Measurements from ENCODE around the gene DOCK6.

DOCK6 gene

GRCh38 chr19:11268783-11269267 is 6.5 kb upstream of the DOCK6 start:
- H3K9ac ChIP-seq (ENCODE audit: low read length) = no peak overlapping the region
- no CpG with 5 or more reads among the region's 10 CpGs for WGBS (ENCODE audit: extremely low coverage, insufficient coverage, low lambda C conversion rate)

GRCh38 chr19:11267316-11268085 is 5.2 kb upstream of the DOCK6 start:
- Histone ChIP-seq H3K4me2 (ENCODE audit: low read length) (no peak overlapping the region), H3K27me3 (ENCODE audit: insufficient read depth, low read length, poor library complexity) (no peaks in the 10 kb centered on the region), H2BK5ac (ENCODE audit: low read length) (no peak overlapping the region), H3K27ac (ENCODE audit: low read depth, low read length) (no peak overlapping the region), H2BK15ac (replicated peaks; ENCODE audit: low read depth) (no peak overlapping the region), H3K4me3 (ENCODE audit: low read length) (no peak overlapping the region), H4K8ac (ENCODE audit: low read depth, low read length) (no peak overlapping the region), H3K18ac (ENCODE audit: low read length) (no peak overlapping the region), H3K79me1 (ENCODE audit: low read length) (no peaks in the 10 kb centered on the region), H3K23ac (ENCODE audit: low read length) (no peak overlapping the region), H3K56ac (ENCODE audit: low read length) (no peak overlapping the region), H3K79me2 (ENCODE audit: control insufficient read depth, insufficient read depth, low read length) (no peaks in the 10 kb centered on the region), H3K4me1 (ENCODE audit: control insufficient read depth, low read depth, low read length) (no peaks in the 10 kb centered on the region), H3K36me3 (ENCODE audit: control insufficient read depth, insufficient read depth, low read length) (no peaks in the 10 kb centered on the region), H3K9ac (ENCODE audit: low read length) (no peak overlapping the region), H2AK5ac (ENCODE audit: low read length) (no peak overlapping the region), H2BK120ac (ENCODE audit: low read depth, low read length) (no peak overlapping the region), H3K4ac (ENCODE audit: low read depth, low read length) (no peak overlapping the region), H4K5ac (ENCODE audit: low read length) (no peak overlapping the region)
- DNase-seq = no peak
- WGBS (ENCODE audit: extremely low coverage, insufficient coverage, low lambda C conversion rate) = no CpG with 5 or more reads among the region's 10 CpGs

More at GRCh38 chr19:11268783-11269267, 6.5 kb upstream of the DOCK6 start:
- H2AK5ac ChIP-seq (ENCODE audit: low read length) = no peak overlapping the region
- no peak overlapping the region for H4K5ac ChIP-seq (ENCODE audit: low read length)
- no peaks in the 10 kb centered on the region for H3K4me1 ChIP-seq (ENCODE audit: control insufficient read depth, low read depth, low read length)
- no peak overlapping the region for H3K27ac ChIP-seq (ENCODE audit: low read depth, low read length)
- no peak overlapping the region for H2BK5ac ChIP-seq (ENCODE audit: low read length)
- DNase-seq = no peak
- H2BK120ac ChIP-seq (ENCODE audit: low read depth, low read length) = no peak overlapping the region
- no peak overlapping the region for H3K4me2 ChIP-seq (ENCODE audit: low read length)
- H3K56ac ChIP-seq (ENCODE audit: low read length) = no peak overlapping the region
- no peaks in the 10 kb centered on the region for H3K27me3 ChIP-seq (ENCODE audit: insufficient read depth, low read length, poor library complexity)
- no peaks in the 10 kb centered on the region for H3K79me1 ChIP-seq (ENCODE audit: low read length)
- no peaks in the 10 kb centered on the region for H3K79me2 ChIP-seq (ENCODE audit: control insufficient read depth, insufficient read depth, low read length)
- H3K18ac ChIP-seq (ENCODE audit: low read length) = no peak overlapping the region
- H3K36me3 ChIP-seq (ENCODE audit: control insufficient read depth, insufficient read depth, low read length) = no peaks in the 10 kb centered on the region
- H3K4ac ChIP-seq (ENCODE audit: low read depth, low read length) = no peak overlapping the region
- H4K8ac ChIP-seq (ENCODE audit: low read depth, low read length) = no peak overlapping the region
- no peak overlapping the region for H3K23ac ChIP-seq (ENCODE audit: low read length)
- H3K4me3 ChIP-seq (ENCODE audit: low read length) = no peak overlapping the region
- H2BK15ac ChIP-seq (replicated peaks; ENCODE audit: low read depth) = no peak overlapping the region

GRCh38 chr19:11265785-11266236 is 3.5 kb upstream of the DOCK6 start:
- Histone ChIP-seq H4K8ac (ENCODE audit: low read depth, low read length) (no peak overlapping the region), H3K27ac (ENCODE audit: low read depth, low read length) (no peak overlapping the region), H2AK5ac (ENCODE audit: low read length) (no peak overlapping the region), H3K27me3 (ENCODE audit: insufficient read depth, low read length, poor library complexity) (no peaks in the 10 kb centered on the region), H3K9ac (ENCODE audit: low read length) (no peak overlapping the region), H3K79me1 (ENCODE audit: low read length) (no peaks in the 10 kb centered on the region), H2BK5ac (ENCODE audit: low read length) (no peak overlapping the region), H2BK120ac (ENCODE audit: low read depth, low read length) (no peak overlapping the region), H4K5ac (ENCODE audit: low read length) (no peak overlapping the region), H3K18ac (ENCODE audit: low read length) (no peak overlapping the region), H2BK15ac (replicated peaks; ENCODE audit: low read depth) (no peak overlapping the region), H3K23ac (ENCODE audit: low read length) (no peak overlapping the region), H3K4me2 (ENCODE audit: low read length) (no peak overlapping the region), H3K56ac (ENCODE audit: low read length) (no peak overlapping the region), H3K4ac (ENCODE audit: low read depth, low read length) (no peak overlapping the region), H3K36me3 (ENCODE audit: control insufficient read depth, insufficient read depth, low read length) (no peaks in the 10 kb centered on the region), H3K79me2 (ENCODE audit: control insufficient read depth, insufficient read depth, low read length) (no peaks in the 10 kb centered on the region), H3K4me1 (ENCODE audit: control insufficient read depth, low read depth, low read length) (no peaks in the 10 kb centered on the region), H3K4me3 (ENCODE audit: low read length) (no peak overlapping the region)
- no CpG with 5 or more reads among the region's 11 CpGs for WGBS (ENCODE audit: extremely low coverage, insufficient coverage, low lambda C conversion rate)
- no peak for DNase-seq

- Histone ChIP-seq H4K8ac (ENCODE audit: low read depth, low read length) (no peak overlapping the region), H3K27ac (ENCODE audit: low read depth, low read length) (no peak overlapping the region)
Measured at GRCh38 chr19:11265177-11265784, 3.0 kb upstream of the DOCK6 start.

GRCh38 chr19:11264452-11265176 is 2.3 kb upstream of the DOCK6 start:
- peak; percentile 77 for DNase-seq
- H4K8ac ChIP-seq (ENCODE audit: low read depth, low read length) = no peak overlapping the region
- H3K4ac ChIP-seq (ENCODE audit: low read depth, low read length) = no peak overlapping the region
- H3K18ac ChIP-seq (ENCODE audit: low read length) = no peak overlapping the region
- H2BK5ac ChIP-seq (ENCODE audit: low read length) = no peak overlapping the region
- H2BK15ac ChIP-seq (replicated peaks; ENCODE audit: low read depth) = no peak overlapping the region
- H3K4me2 ChIP-seq (ENCODE audit: low read length) = no peak overlapping the region
- no peaks in the 10 kb centered on the region for H3K79me2 ChIP-seq (ENCODE audit: control insufficient read depth, insufficient read depth, low read length)
- H2BK120ac ChIP-seq (ENCODE audit: low read depth, low read length) = no peak overlapping the region
- no peak overlapping the region for H3K9ac ChIP-seq (ENCODE audit: low read length)
- no peak overlapping the region for H3K23ac ChIP-seq (ENCODE audit: low read length)
- no peak overlapping the region for H3K27ac ChIP-seq (ENCODE audit: low read depth, low read length)
- H3K27me3 ChIP-seq (ENCODE audit: insufficient read depth, low read length, poor library complexity) = no peaks in the 10 kb centered on the region
- WGBS (ENCODE audit: extremely low coverage, insufficient coverage, low lambda C conversion rate) = no CpG with 5 or more reads among the region's 19 CpGs
- H3K36me3 ChIP-seq (ENCODE audit: control insufficient read depth, insufficient read depth, low read length) = no peaks in the 10 kb centered on the region
- H3K4me1 ChIP-seq (ENCODE audit: control insufficient read depth, low read depth, low read length) = no peaks in the 10 kb centered on the region
- H3K56ac ChIP-seq (ENCODE audit: low read length) = peak overlapping the region; percentile 56
- no peak overlapping the region for H2AK5ac ChIP-seq (ENCODE audit: low read length)
- no peaks in the 10 kb centered on the region for H3K79me1 ChIP-seq (ENCODE audit: low read length)
- H4K5ac ChIP-seq (ENCODE audit: low read length) = no peak overlapping the region
- H3K4me3 ChIP-seq (ENCODE audit: low read length) = no peak overlapping the region

More at GRCh38 chr19:11265177-11265784, 3.0 kb upstream of the DOCK6 start:
- Histone ChIP-seq H3K4me2 (ENCODE audit: low read length) (no peak overlapping the region), H3K4ac (ENCODE audit: low read depth, low read length) (no peak overlapping the region), H3K56ac (ENCODE audit: low read length) (no peak overlapping the region), H3K18ac (ENCODE audit: low read length) (no peak overlapping the region), H3K4me3 (ENCODE audit: low read length) (no peak overlapping the region), H2BK15ac (replicated peaks; ENCODE audit: low read depth) (no peak overlapping the region), H3K23ac (ENCODE audit: low read length) (no peak overlapping the region), H4K5ac (ENCODE audit: low read length) (no peak overlapping the region), H3K4me1 (ENCODE audit: control insufficient read depth, low read depth, low read length) (no peaks in the 10 kb centered on the region), H2BK120ac (ENCODE audit: low read depth, low read length) (no peak overlapping the region), H3K79me2 (ENCODE audit: control insufficient read depth, insufficient read depth, low read length) (no peaks in the 10 kb centered on the region), H3K27me3 (ENCODE audit: insufficient read depth, low read length, poor library complexity) (no peaks in the 10 kb centered on the region), H3K79me1 (ENCODE audit: low read length) (no peaks in the 10 kb centered on the region), H3K36me3 (ENCODE audit: control insufficient read depth, insufficient read depth, low read length) (no peaks in the 10 kb centered on the region), H2BK5ac (ENCODE audit: low read length) (no peak overlapping the region), H2AK5ac (ENCODE audit: low read length) (no peak overlapping the region), H3K9ac (ENCODE audit: low read length) (no peak overlapping the region)
- no peak for DNase-seq
- no CpG with 5 or more reads among the region's 6 CpGs for WGBS (ENCODE audit: extremely low coverage, insufficient coverage, low lambda C conversion rate)

Data from mesendoderm (in vitro differentiated cells).